NCI-H187 treated with DMSO at 0.1 percent for 48 hours (cell line): ENCODE data around the gene CHD6.

Experiments
- DNase-seq: peaks from one replicate; lab custom pipeline; 2025; lab: John Stamatoyannopoulos, UW

The CHD6 gene

GRCh38 chr20:41367956-41368355, 250.2 kb downstream of the CHD6 start:
- no peak for DNase-seq

- no peak for DNase-seq
These were observed 250.8 kb downstream of the CHD6 start for GRCh38 chr20:41367393-41367695.

GRCh38 chr20:41366546-41367392, 251.4 kb downstream of the CHD6 start, which contains the start of gene EMILIN3:
Gene EMILIN3 (minus strand): TSS chr20:41366818. CDS start chr20:41366634, 184 bp downstream.
- no peak for DNase-seq

GRCh38 chr20:41365777-41366545, 252.2 kb downstream of the CHD6 start:
- no peak for DNase-seq

GRCh38 chr20:41364967-41365765, 253.0 kb downstream of the CHD6 start:
- no peak for DNase-seq

GRCh38 chr20:41364236-41364855, 253.8 kb downstream of the CHD6 start:
- no peak for DNase-seq

- DNase-seq = no peak
These were observed 254.6 kb downstream of the CHD6 start for GRCh38 chr20:41363601-41364000.

- no peak for DNase-seq
These were observed 255.4 kb downstream of the CHD6 start for GRCh38 chr20:41362748-41363140.

GRCh38 chr20:41361757-41362747, 256.1 kb downstream of the CHD6 start:
- no peak for DNase-seq

GRCh38 chr20:41360831-41361756, 257.1 kb downstream of the CHD6 start:
- no peak for DNase-seq

GRCh38 chr20:41359541-41360011, 258.6 kb downstream of the CHD6 start:
- no peak for DNase-seq

- no peak for DNase-seq
These were observed 259.5 kb downstream of the CHD6 start for GRCh38 chr20:41358717-41359116.

- DNase-seq = no peak
These were observed 259.9 kb downstream of the CHD6 start for GRCh38 chr20:41358230-41358629.

GRCh38 chr20:41357424-41358163, 260.6 kb downstream of the CHD6 start:
- no peak for DNase-seq

- DNase-seq = no peak
These were observed 261.2 kb downstream of the CHD6 start for GRCh38 chr20:41356951-41357350.

- no peak for DNase-seq
These were observed 262.5 kb downstream of the CHD6 start for GRCh38 chr20:41355598-41356203.

GRCh38 chr20:41355192-41355591, 263.0 kb downstream of the CHD6 start:
- DNase-seq = no peak

- no peak for DNase-seq
These were observed 264.6 kb downstream of the CHD6 start for GRCh38 chr20:41353530-41353929.
